BLaER1 treated with 17β-estradiol and CSF1 and Interleukin-3, amounts not matched to agents 10 nM and 100 nM (cell line): ENCODE results near the gene LAX1.
A peak's percentile ranks its signal among the peaks of the same experiment; 100 is the strongest.

ENCODE experiments used
- H3K27ac ChIP-seq, 11 experiments: shearing (Covaris generic); formaldehyde crosslinking; 2 replicates each; pipeline ENCODE4 v1.8.1; 2022
- H3K27me3 ChIP-seq, 11 experiments: shearing (Covaris generic); formaldehyde crosslinking; 2 replicates each; pipeline ENCODE4 v1.8.1; 2022
- H3K36me3 ChIP-seq, 11 experiments: shearing (Covaris generic); formaldehyde crosslinking; 2 replicates each; pipeline ENCODE4 v1.8.1; 2022
- H3K4me1 ChIP-seq, 10 experiments: shearing (Covaris generic); formaldehyde crosslinking; 2 replicates each; pipeline ENCODE4 v1.8.1; 2022
- H3K4me2 ChIP-seq, 11 experiments: shearing (Covaris generic); formaldehyde crosslinking; 2 replicates each; pipeline ENCODE4 v1.8.1; 2022
- H3K4me3 ChIP-seq, 10 experiments: shearing (Covaris generic); formaldehyde crosslinking; 2 replicates each; pipeline ENCODE4 v1.8.1; 2022
- H3K9ac ChIP-seq, 11 experiments: shearing (Covaris generic); formaldehyde crosslinking; 2 replicates each; pipeline ENCODE4 v1.8.1; 2022
- H3K9me3 ChIP-seq, 11 experiments: shearing (Covaris generic); formaldehyde crosslinking; replicated peaks in 1 of 11; 2 replicates each; pipeline ENCODE4 v1.8.1; 2022
- H4K20me1 ChIP-seq, 11 experiments: shearing (Covaris generic); formaldehyde crosslinking; 2 replicates each; pipeline ENCODE4 v1.8.1; 2022
- Cebpa-rat ChIP-seq, 11 experiments: shearing (Covaris generic); IDR thresholded peaks; 2 replicates each; pipeline ENCODE4 v1.8.1; 2022

The LAX1 gene

DNA sequence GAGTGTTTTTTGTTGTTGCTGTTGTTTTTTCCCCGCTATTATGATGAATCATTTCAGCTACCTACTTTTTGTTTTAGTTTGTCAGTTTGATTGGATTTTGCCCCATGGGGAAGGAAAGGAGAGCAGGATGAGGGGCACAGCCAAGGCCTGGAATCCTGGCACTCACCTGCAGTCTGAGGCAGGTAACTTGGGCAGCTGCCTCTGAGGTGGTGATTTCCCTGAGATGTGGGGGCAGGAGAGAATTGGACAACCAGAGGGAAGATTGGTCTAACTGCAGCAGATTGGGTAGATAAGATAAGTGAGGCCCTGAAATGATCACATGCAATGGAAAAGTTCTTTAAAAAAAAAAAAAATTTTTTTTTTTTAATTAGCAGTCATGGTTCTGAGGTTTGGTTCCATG, 1.5 kb upstream of the LAX1 start:
- Histone ChIP-seq H3K36me3 (peaks cover 0 to 8% (median 0%) of the 10 kb centered on the region in 11 experiments; a peak in 1 of 22 replicates), H3K4me2 (peak overlapping the region in 10 of 11 experiments; percentile 77 to 95 (median 86); a peak in 15 of 22 replicates), H3K4me1 (peaks cover 38 to 60% (median 52%) of the 10 kb centered on the region in 10 experiments), H3K9ac (no peak overlapping the region), H3K27ac (peak overlapping the region in 9 of 11 experiments; percentile 86 to 98 (median 93); a peak in 15 of 22 replicates), H3K27me3 (no peaks in the 10 kb centered on the region), H3K4me3 (no peak overlapping the region), H3K9me3 (no peaks in the 10 kb centered on the region), H4K20me1 (no peaks in the 10 kb centered on the region)
- TF ChIP-seq Cebpa-rat (IDR thresholded peaks at IDR 0.05) = no peak

DNA sequence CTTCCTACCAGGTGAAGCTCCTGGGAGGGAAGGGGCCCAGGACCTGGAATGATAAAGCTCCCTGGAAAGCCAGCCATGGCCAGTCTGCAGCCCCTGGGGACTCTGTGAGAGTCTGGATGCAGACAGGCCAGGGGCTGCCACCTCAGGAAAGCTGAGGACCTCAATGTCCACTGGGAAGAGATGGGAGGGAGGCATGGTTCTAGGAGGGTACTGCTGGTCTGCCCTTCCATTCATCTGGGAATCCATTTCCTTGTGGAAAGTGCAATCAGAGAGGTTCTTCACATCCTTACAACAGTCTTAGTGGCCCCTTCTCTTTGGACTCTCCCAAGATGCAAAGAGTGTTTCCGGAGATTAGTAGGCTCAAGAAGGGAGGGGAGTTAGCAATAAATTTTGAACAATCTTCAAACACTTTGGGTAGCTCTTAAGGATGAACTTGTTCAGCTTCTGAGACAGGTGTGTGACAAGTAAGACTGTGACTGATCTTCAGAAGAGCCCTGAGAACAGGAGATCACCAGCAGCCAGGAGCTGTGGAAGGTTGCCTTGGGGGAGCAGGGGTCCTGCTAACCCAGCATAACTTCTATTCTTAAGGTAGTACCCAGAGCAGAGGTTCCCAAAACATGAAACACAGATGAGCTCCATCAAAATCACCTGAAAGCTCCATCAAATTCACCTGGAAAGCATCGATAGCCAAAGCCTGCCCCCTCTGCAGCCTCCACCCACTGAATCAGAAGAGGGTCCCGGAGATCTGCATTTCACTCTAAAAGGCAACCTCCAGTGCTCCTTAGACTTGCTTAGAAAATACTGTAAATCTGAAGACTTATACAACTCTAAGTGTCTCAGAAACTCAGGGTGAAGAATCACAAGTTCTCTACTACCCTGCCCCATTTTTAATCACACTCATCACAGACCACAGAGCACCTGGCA, 616 bp upstream of the LAX1 start:
- H3K27ac ChIP-seq = peak overlapping the region; percentile 78 to 98 (median 93); a peak in 21 of 22 replicates
- peak overlapping the region; percentile 77 to 95 (median 85) for H3K4me2 ChIP-seq
- TF ChIP-seq Cebpa-rat (IDR thresholded peaks at IDR 0.05) = no peak
- H3K4me1 ChIP-seq = peaks cover 44 to 68% (median 60%) of the 10 kb centered on the region in 10 experiments
- H3K9ac ChIP-seq = peak overlapping the region; percentile 71 to 85 (median 78)
- H3K27me3 ChIP-seq = no peaks in the 10 kb centered on the region
- H3K36me3 ChIP-seq = peaks cover 0 to 9% (median 0%) of the 10 kb centered on the region in 11 experiments; a peak in 1 of 22 replicates
- H4K20me1 ChIP-seq = no peaks in the 10 kb centered on the region
- H3K9me3 ChIP-seq = no peaks in the 10 kb centered on the region
- H3K4me3 ChIP-seq = peak overlapping the region in 8 of 10 experiments; percentile 29 to 70 (median 57); a peak in 14 of 20 replicates

DNA sequence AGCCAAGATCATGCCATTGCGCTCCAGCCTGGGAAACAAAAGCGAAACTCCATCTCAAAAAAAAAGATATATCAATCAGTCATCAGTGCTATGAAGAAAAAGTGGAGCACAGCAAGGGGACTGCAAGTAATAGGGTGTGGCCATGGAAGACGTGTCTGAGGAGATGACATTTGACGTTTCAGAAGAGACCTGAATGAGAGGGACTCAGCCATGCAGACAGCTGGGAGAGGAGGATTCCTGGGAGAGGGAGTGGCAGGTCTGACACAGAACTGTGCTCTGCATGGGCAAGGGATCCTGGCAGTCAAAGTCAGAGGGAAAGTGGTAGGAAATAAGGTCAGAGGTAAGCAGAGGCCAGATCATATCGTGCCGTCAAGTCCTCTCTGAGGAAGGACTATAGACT, 3.3 kb downstream of the LAX1 start:
- Histone ChIP-seq H3K27ac (peak overlapping the region; percentile 86 to 98 (median 93); a peak in 21 of 22 replicates), H3K4me2 (peak overlapping the region; percentile 47 to 95 (median 77); a peak in 21 of 22 replicates)
- TF ChIP-seq Cebpa-rat (IDR thresholded peaks at IDR 0.05) = no peak

DNA sequence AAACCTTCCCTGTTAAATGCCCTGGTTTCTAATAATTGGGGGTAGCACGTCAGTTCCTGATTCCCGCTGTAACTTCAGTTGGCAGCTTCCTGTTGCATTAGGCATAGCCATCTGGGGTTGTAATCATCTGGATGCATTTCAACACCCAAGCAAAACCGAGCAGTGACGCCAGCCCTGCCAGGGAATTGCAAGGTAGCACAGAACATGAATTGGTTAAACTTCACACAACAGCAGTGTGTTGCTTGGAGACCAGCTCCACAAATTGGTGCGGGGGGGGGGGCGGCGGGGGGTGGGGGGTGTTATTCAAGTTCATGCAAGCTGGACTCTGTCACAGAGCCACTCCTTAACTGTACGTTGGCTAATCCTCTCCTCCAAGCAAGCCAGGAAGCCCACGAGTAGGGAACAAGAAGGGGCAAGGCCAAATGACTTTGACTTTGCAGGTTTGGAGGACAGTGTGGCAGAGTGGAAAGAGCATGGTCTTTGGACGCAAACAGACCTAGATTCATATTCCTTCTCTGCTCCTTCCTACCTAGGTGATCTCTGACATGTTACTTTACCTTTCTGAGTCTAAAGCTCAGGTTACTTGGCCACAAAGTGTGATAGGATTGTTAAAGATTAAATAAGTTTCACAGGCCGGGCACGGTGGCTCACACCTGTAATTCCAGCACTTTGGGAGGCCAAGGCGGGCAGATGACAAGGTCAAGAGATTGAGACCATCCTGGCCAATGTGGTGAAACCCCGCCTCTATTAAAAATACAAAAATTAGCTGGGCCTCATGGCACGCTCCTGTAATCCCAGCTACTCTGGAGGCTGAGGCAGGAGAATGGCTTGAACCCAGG, 4.7 kb downstream of the LAX1 start:
- peak overlapping the region; percentile 54 to 95 (median 81) for H3K4me2 ChIP-seq
- H3K4me3 ChIP-seq = peak overlapping the region in 1 of 10 experiments; percentile 30; a peak in 4 of 20 replicates
- TF ChIP-seq Cebpa-rat (IDR thresholded peaks at IDR 0.05) = peak; percentile 86 to 98 (median 96)
- H4K20me1 ChIP-seq = no peaks in the 10 kb centered on the region
- H3K36me3 ChIP-seq = peaks cover 0 to 52% (median 38%) of the 10 kb centered on the region in 11 experiments; a peak in 18 of 22 replicates
- no peaks in the 10 kb centered on the region for H3K9me3 ChIP-seq
- peaks cover 38 to 70% (median 63%) of the 10 kb centered on the region in 10 experiments for H3K4me1 ChIP-seq
- H3K27ac ChIP-seq = peak overlapping the region; percentile 87 to 98 (median 94)
- H3K27me3 ChIP-seq = no peaks in the 10 kb centered on the region
- peak overlapping the region; percentile 70 to 86 (median 80); a peak in 21 of 22 replicates for H3K9ac ChIP-seq

More for the DNA sequence above, 3.3 kb downstream of the LAX1 start:
- Histone ChIP-seq H4K20me1 (no peaks in the 10 kb centered on the region), H3K9me3 (no peaks in the 10 kb centered on the region), H3K9ac (peak overlapping the region in 10 of 11 experiments; percentile 61 to 80 (median 77); a peak in 19 of 22 replicates), H3K4me1 (peaks cover 48 to 85% (median 76%) of the 10 kb centered on the region in 10 experiments), H3K27me3 (no peaks in the 10 kb centered on the region), H3K36me3 (peaks cover 0 to 37% (median 23%) of the 10 kb centered on the region in 11 experiments; a peak in 13 of 22 replicates), H3K4me3 (peak overlapping the region in 1 of 10 experiments; percentile 3; a peak in 1 of 20 replicates)

DNA sequence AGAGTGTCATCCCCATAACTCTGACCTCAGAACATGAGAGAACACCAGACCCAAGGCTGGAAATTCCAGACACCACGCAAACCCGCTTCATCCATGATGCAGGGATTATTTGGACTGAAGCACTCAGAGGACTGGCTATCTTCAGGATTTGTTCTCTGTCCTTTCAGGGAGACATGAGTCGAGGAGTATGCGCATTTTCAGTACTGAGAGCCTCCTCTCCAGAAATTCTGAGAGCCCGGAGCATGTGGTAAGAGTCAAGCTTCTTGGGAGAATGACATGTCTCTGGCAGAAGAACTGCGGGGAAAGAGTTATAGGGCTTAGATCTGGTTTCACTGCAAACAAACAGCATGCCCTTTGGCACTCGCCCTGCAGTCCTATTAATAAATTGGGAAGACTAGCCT, 6.9 kb downstream of the LAX1 start:
- Histone ChIP-seq H3K36me3 (peaks cover 0 to 65% (median 50%) of the 10 kb centered on the region in 11 experiments; a peak in 18 of 22 replicates), H3K9me3 (no peaks in the 10 kb centered on the region), H4K20me1 (no peaks in the 10 kb centered on the region), H3K4me1 (peaks cover 26 to 50% (median 43%) of the 10 kb centered on the region in 10 experiments), H3K27ac (peak overlapping the region in 10 of 11 experiments; percentile 87 to 98 (median 92); a peak in 19 of 22 replicates), H3K4me2 (peak overlapping the region in 2 of 11 experiments; percentile 33 to 76; a peak in 2 of 22 replicates), H3K9ac (peak overlapping the region in 3 of 11 experiments; percentile 10 to 35 (median 31); a peak in 6 of 22 replicates), H3K27me3 (no peaks in the 10 kb centered on the region), H3K4me3 (no peak overlapping the region)
- TF ChIP-seq Cebpa-rat (IDR thresholded peaks at IDR 0.05) = no peak

DNA sequence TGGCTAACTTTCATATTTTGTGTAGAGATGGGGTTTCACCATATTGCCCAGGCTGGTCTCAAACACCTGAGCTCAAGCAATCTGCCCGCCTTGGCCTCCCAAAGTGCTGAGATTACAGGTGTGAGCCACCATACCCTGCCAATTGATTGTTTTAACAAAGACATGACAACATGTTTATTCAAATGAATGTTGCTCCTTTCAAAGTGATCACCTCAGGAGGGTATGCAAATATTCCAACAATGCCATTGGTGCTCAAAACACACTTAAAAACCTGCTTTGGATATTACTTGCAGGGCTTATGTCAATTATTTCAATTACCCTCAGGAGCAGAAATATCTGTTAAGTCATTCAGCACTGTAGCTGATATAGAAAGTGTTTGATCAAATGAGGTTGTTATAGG, 7.9 kb downstream of the LAX1 start:
- H3K4me1 ChIP-seq = peaks cover 26 to 42% (median 34%) of the 10 kb centered on the region in 10 experiments
- H3K36me3 ChIP-seq = peaks cover 0 to 65% (median 50%) of the 10 kb centered on the region in 11 experiments; a peak in 18 of 22 replicates
- no peaks in the 10 kb centered on the region for H3K27me3 ChIP-seq
- peak overlapping the region in 1 of 11 experiments; percentile 9; a peak in 1 of 22 replicates for H3K27ac ChIP-seq
- H3K4me3 ChIP-seq = no peak overlapping the region
- no peak overlapping the region for H3K9ac ChIP-seq
- no peaks in the 10 kb centered on the region for H4K20me1 ChIP-seq
- H3K4me2 ChIP-seq = no peak overlapping the region
- H3K9me3 ChIP-seq = no peaks in the 10 kb centered on the region
- TF ChIP-seq Cebpa-rat (IDR thresholded peaks at IDR 0.05) = no peak

DNA sequence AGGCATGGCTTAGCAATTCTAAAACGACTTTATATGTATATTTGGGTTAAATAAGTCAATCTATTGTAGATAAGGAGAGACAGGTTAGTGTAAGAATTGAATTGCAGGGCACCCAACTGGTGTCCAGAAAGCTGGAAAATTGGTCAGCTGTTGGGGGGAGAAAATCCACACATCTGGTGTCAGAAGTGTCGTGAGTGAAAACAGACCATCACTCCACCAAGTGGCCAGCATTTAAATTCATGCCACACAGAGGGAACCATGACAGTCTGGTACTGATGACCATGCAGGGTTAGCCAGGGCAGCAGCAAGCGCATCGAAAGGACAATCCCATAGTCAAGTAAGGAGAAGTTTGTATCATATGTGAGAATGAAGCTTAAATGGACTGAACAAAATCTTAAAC, 11.7 kb downstream of the LAX1 start:
- peaks cover 0 to 45% (median 39%) of the 10 kb centered on the region in 11 experiments; a peak in 18 of 22 replicates for H3K36me3 ChIP-seq
- H3K27me3 ChIP-seq = no peaks in the 10 kb centered on the region
- H3K9me3 ChIP-seq = no peaks in the 10 kb centered on the region
- no peak overlapping the region for H3K9ac ChIP-seq
- no peaks in the 10 kb centered on the region for H4K20me1 ChIP-seq
- H3K4me3 ChIP-seq = no peak overlapping the region
- H3K4me2 ChIP-seq = no peak overlapping the region
- H3K27ac ChIP-seq = no peak overlapping the region
- H3K4me1 ChIP-seq = peaks cover 0 to 13% (median 0%) of the 10 kb centered on the region in 10 experiments; a peak in 5 of 20 replicates
- TF ChIP-seq Cebpa-rat (IDR thresholded peaks at IDR 0.05) = no peak

DNA sequence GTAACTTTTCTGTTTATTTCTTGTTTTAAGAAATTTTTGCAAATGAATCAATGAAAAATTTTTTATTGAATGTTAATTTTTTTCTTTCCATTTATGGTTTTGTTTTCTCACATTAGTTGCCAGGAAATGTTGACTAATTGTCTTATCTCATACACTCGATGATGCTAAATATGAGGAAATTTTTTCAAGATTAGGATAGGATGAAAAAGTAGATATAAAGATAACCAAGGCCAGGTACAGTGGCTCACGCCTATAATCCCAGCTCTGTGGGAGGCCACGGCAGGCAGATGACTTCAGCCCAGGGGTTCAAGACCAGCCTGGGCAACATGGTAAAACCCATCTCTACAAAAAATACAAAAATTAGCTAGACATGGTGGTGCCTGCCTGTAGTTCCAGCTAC, 12.6 kb downstream of the LAX1 start:
- no peak overlapping the region for H3K27ac ChIP-seq
- no peak overlapping the region for H3K9ac ChIP-seq
- no peaks in the 10 kb centered on the region for H3K9me3 ChIP-seq
- H3K36me3 ChIP-seq = peaks cover 0 to 35% (median 30%) of the 10 kb centered on the region in 11 experiments; a peak in 18 of 22 replicates
- TF ChIP-seq Cebpa-rat (IDR thresholded peaks at IDR 0.05) = no peak
- no peaks in the 10 kb centered on the region for H4K20me1 ChIP-seq
- no peaks in the 10 kb centered on the region for H3K27me3 ChIP-seq
- no peak overlapping the region for H3K4me2 ChIP-seq
- peaks cover 0 to 9% (median 0%) of the 10 kb centered on the region in 10 experiments; a peak in 2 of 20 replicates for H3K4me1 ChIP-seq
- H3K4me3 ChIP-seq = no peak overlapping the region
